BLaER1 treated with 17β-estradiol and CSF1 and Interleukin-3, amounts not matched to agents 10 nM and 100 nM (cell line): ENCODE data around the gene EFCAB6.

Experiments used
- H3K27ac ChIP-seq, 11 experiments: shearing (Covaris generic); formaldehyde crosslinking; 2 replicates each; pipeline ENCODE4 v1.8.1; 2022
- H3K27me3 ChIP-seq, 11 experiments: shearing (Covaris generic); formaldehyde crosslinking; 2 replicates each; pipeline ENCODE4 v1.8.1; 2022
- H3K36me3 ChIP-seq, 11 experiments: shearing (Covaris generic); formaldehyde crosslinking; 2 replicates each; pipeline ENCODE4 v1.8.1; 2022
- H3K4me1 ChIP-seq, 10 experiments: shearing (Covaris generic); formaldehyde crosslinking; 2 replicates each; pipeline ENCODE4 v1.8.1; 2022
- H3K4me2 ChIP-seq, 11 experiments: shearing (Covaris generic); formaldehyde crosslinking; 2 replicates each; pipeline ENCODE4 v1.8.1; 2022
- H3K4me3 ChIP-seq, 10 experiments: shearing (Covaris generic); formaldehyde crosslinking; 2 replicates each; pipeline ENCODE4 v1.8.1; 2022
- H3K9ac ChIP-seq, 11 experiments: shearing (Covaris generic); formaldehyde crosslinking; 2 replicates each; pipeline ENCODE4 v1.8.1; 2022
- H3K9me3 ChIP-seq, 11 experiments: shearing (Covaris generic); formaldehyde crosslinking; replicated peaks in 1 of 11; 2 replicates each; pipeline ENCODE4 v1.8.1; 2022
- H4K20me1 ChIP-seq, 11 experiments: shearing (Covaris generic); formaldehyde crosslinking; 2 replicates each; pipeline ENCODE4 v1.8.1; 2022
- Cebpa-rat ChIP-seq, 11 experiments: shearing (Covaris generic); IDR thresholded peaks; 2 replicates each; pipeline ENCODE4 v1.8.1; 2022

Gene EFCAB6

GRCh38 chr22:43731988-43732387, 80.1 kb downstream of the EFCAB6 start:
- Histone ChIP-seq H3K4me2 (no peak overlapping the region), H3K9ac (no peak overlapping the region), H3K4me3 (no peak overlapping the region), H3K27ac (no peak overlapping the region), H3K27me3 (no peaks in the 10 kb centered on the region), H3K4me1 (no peaks in the 10 kb centered on the region), H3K36me3 (no peaks in the 10 kb centered on the region), H3K9me3 (no peaks in the 10 kb centered on the region), H4K20me1 (no peaks in the 10 kb centered on the region)
- no peak for TF ChIP-seq Cebpa-rat (IDR thresholded peaks at IDR 0.05)

- Histone ChIP-seq H4K20me1 (no peaks in the 10 kb centered on the region), H3K27ac (no peak overlapping the region), H3K36me3 (no peaks in the 10 kb centered on the region), H3K9me3 (no peaks in the 10 kb centered on the region), H3K4me3 (no peak overlapping the region), H3K4me2 (no peak overlapping the region), H3K9ac (no peak overlapping the region), H3K27me3 (no peaks in the 10 kb centered on the region), H3K4me1 (peaks cover 0 to 34% (median 11%) of the 10 kb centered on the region in 10 experiments; a peak in 13 of 20 replicates)
- TF ChIP-seq Cebpa-rat (IDR thresholded peaks at IDR 0.05): no peak
These were observed 85.1 kb downstream of the EFCAB6 start for GRCh38 chr22:43726964-43727543.

GRCh38 chr22:43726322-43726721, 85.8 kb downstream of the EFCAB6 start:
- Histone ChIP-seq H4K20me1 (no peaks in the 10 kb centered on the region), H3K4me2 (no peak overlapping the region), H3K9me3 (no peaks in the 10 kb centered on the region), H3K36me3 (no peaks in the 10 kb centered on the region), H3K4me1 (peaks cover 0 to 42% (median 11%) of the 10 kb centered on the region in 10 experiments; a peak in 13 of 20 replicates), H3K27me3 (no peaks in the 10 kb centered on the region), H3K4me3 (no peak overlapping the region), H3K27ac (no peak overlapping the region), H3K9ac (no peak overlapping the region)
- TF ChIP-seq Cebpa-rat (IDR thresholded peaks at IDR 0.05): no peak

GRCh38 chr22:43723816-43724215, 88.3 kb downstream of the EFCAB6 start:
- Histone ChIP-seq H4K20me1 (no peaks in the 10 kb centered on the region), H3K36me3 (no peaks in the 10 kb centered on the region), H3K4me1 (peaks cover 6 to 60% (median 23%) of the 10 kb centered on the region in 10 experiments; a peak in 19 of 20 replicates), H3K4me3 (no peak overlapping the region), H3K27ac (no peak overlapping the region), H3K27me3 (no peaks in the 10 kb centered on the region), H3K4me2 (peak overlapping the region in 6 of 11 experiments; percentile 47 to 83 (median 79); a peak in 12 of 22 replicates), H3K9me3 (no peaks in the 10 kb centered on the region), H3K9ac (no peak overlapping the region)
- no peak for TF ChIP-seq Cebpa-rat (IDR thresholded peaks at IDR 0.05)

GRCh38 chr22:43722444-43722843, 89.7 kb downstream of the EFCAB6 start:
- no peak overlapping the region for H3K4me3 ChIP-seq

GRCh38 chr22:43720716-43721115, 91.4 kb downstream of the EFCAB6 start:
- H3K9me3 ChIP-seq: no peaks in the 10 kb centered on the region
- H3K27ac ChIP-seq: peak overlapping the region in 5 of 11 experiments; percentile 20 to 57 (median 44); a peak in 10 of 22 replicates
- no peaks in the 10 kb centered on the region for H4K20me1 ChIP-seq
- no peak for TF ChIP-seq Cebpa-rat (IDR thresholded peaks at IDR 0.05)
- peaks cover 6 to 60% (median 23%) of the 10 kb centered on the region in 10 experiments; a peak in 19 of 20 replicates for H3K4me1 ChIP-seq
- H3K9ac ChIP-seq: peak overlapping the region in 1 of 11 experiments; percentile 46; a peak in 1 of 22 replicates
- H3K4me3 ChIP-seq: no peak overlapping the region
- H3K36me3 ChIP-seq: no peaks in the 10 kb centered on the region
- H3K27me3 ChIP-seq: no peaks in the 10 kb centered on the region
- peak overlapping the region in 10 of 11 experiments; percentile 22 to 83 (median 54); a peak in 17 of 22 replicates for H3K4me2 ChIP-seq

More at GRCh38 chr22:43722444-43722843, 89.7 kb downstream of the EFCAB6 start:
- no peak for TF ChIP-seq Cebpa-rat (IDR thresholded peaks at IDR 0.05)
- Histone ChIP-seq H3K9me3 (no peaks in the 10 kb centered on the region), H3K27me3 (no peaks in the 10 kb centered on the region), H3K4me1 (peaks cover 6 to 60% (median 23%) of the 10 kb centered on the region in 10 experiments; a peak in 19 of 20 replicates), H3K4me2 (peak overlapping the region in 2 of 11 experiments; percentile 79 to 83; a peak in 3 of 22 replicates), H4K20me1 (no peaks in the 10 kb centered on the region), H3K27ac (no peak overlapping the region), H3K9ac (no peak overlapping the region), H3K36me3 (no peaks in the 10 kb centered on the region)

- no peak overlapping the region for H3K9ac ChIP-seq
- no peak overlapping the region for H3K27ac ChIP-seq
- no peaks in the 10 kb centered on the region for H3K27me3 ChIP-seq
- no peak for TF ChIP-seq Cebpa-rat (IDR thresholded peaks at IDR 0.05)
- no peak overlapping the region for H3K4me2 ChIP-seq
- H3K9me3 ChIP-seq: no peaks in the 10 kb centered on the region
- H4K20me1 ChIP-seq: no peaks in the 10 kb centered on the region
- H3K4me3 ChIP-seq: no peak overlapping the region
- H3K4me1 ChIP-seq: no peaks in the 10 kb centered on the region
- no peaks in the 10 kb centered on the region for H3K36me3 ChIP-seq
These were observed 98.0 kb downstream of the EFCAB6 start for GRCh38 chr22:43714104-43714503.

- H3K9ac ChIP-seq: no peak overlapping the region
- H3K4me3 ChIP-seq: no peak overlapping the region
These were observed 100.4 kb downstream of the EFCAB6 start for GRCh38 chr22:43711681-43712080.

GRCh38 chr22:43707648-43708047, 104.5 kb downstream of the EFCAB6 start:
- no peak overlapping the region for H3K4me3 ChIP-seq
- H3K36me3 ChIP-seq: peaks cover 0 to 6% (median 0%) of the 10 kb centered on the region in 11 experiments; a peak in 1 of 22 replicates
- no peak overlapping the region for H3K27ac ChIP-seq
- TF ChIP-seq Cebpa-rat (IDR thresholded peaks at IDR 0.05): no peak
- H4K20me1 ChIP-seq: no peaks in the 10 kb centered on the region
- H3K4me2 ChIP-seq: no peak overlapping the region
- H3K9me3 ChIP-seq: peaks cover 23 to 30% (median 26%) of the 10 kb centered on the region in 11 experiments
- no peaks in the 10 kb centered on the region for H3K27me3 ChIP-seq
- H3K9ac ChIP-seq: no peak overlapping the region
- H3K4me1 ChIP-seq: no peaks in the 10 kb centered on the region

More at GRCh38 chr22:43711681-43712080, 100.4 kb downstream of the EFCAB6 start:
- TF ChIP-seq Cebpa-rat (IDR thresholded peaks at IDR 0.05): no peak
- Histone ChIP-seq H3K9me3 (no peaks in the 10 kb centered on the region), H3K36me3 (no peaks in the 10 kb centered on the region), H3K4me1 (no peaks in the 10 kb centered on the region), H3K27ac (no peak overlapping the region), H3K4me2 (no peak overlapping the region), H3K27me3 (no peaks in the 10 kb centered on the region), H4K20me1 (no peaks in the 10 kb centered on the region)
